AG04449 (cell line): ENCODE measurements around the gene SPTSSA.
"Not testable (repeated sequence)": the region's sequence is repeated elsewhere in the genome, so short reads cannot be mapped to it uniquely, and the experiment has no call there.

Source experiments
- CTCF ChIA-PET: fragments of 350-600 bp; formaldehyde crosslinking; extraction: SDS; loops from one replicate; lab custom pipeline; 2021; ENCODE audit warnings: antibody characterized with exemption; lab: Yijun Ruan, JAX
- POLR2A ChIA-PET: fragments of 400-600, 350-600 bp; formaldehyde crosslinking; extraction: SDS; loops from one replicate; lab custom pipeline; 2020; ENCODE audit warnings: antibody characterized with exemption, inconsistent platforms; lab: Yijun Ruan, JAX
- DNase-seq: peaks from one replicate; pipeline ENCODE4 v3.0.0-alpha.2; 2010; ENCODE audit warnings: low read depth, low spot score
- H3K4me3 ChIP-seq: 2 replicates; pipeline ENCODE4 v1.5.1; 2011; ENCODE audit warnings: low read depth, mild to moderate bottlenecking, control low read depth, low read length
- TF ChIP-seq, protein P1 (sequence below): IDR thresholded peaks from one replicate; pipeline ENCODE4 v1.5.1; 2011; ENCODE audit warnings: mild to moderate bottlenecking, moderate library complexity, low read length, control low read depth, inconsistent platforms; ENCODE audit not compliant: insufficient read depth; ENCODE audit errors: missing control alignments

The SPTSSA gene

DNA sequence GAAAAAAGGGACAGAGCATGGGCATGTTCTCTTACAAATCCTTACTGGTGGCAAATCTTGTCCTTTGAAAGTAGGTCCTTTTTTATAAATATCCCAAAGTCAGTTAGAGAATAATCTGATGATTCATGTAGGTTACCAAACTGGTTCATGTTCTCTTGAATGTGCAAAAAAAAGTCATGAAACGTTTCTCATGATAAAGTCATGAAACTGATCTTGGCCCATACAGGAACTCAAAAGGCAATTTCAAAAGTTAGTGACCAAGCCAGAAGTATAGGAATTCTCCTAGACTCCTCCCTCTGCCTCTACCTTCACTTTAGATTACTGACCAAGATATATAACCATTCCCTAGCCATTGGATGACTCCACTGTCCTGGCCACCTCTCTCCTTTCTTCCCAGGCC is 27.3 kb upstream of the SPTSSA start:
- CTCF ChIA-PET, result no interaction called here
- TF ChIP-seq, protein P1, sequence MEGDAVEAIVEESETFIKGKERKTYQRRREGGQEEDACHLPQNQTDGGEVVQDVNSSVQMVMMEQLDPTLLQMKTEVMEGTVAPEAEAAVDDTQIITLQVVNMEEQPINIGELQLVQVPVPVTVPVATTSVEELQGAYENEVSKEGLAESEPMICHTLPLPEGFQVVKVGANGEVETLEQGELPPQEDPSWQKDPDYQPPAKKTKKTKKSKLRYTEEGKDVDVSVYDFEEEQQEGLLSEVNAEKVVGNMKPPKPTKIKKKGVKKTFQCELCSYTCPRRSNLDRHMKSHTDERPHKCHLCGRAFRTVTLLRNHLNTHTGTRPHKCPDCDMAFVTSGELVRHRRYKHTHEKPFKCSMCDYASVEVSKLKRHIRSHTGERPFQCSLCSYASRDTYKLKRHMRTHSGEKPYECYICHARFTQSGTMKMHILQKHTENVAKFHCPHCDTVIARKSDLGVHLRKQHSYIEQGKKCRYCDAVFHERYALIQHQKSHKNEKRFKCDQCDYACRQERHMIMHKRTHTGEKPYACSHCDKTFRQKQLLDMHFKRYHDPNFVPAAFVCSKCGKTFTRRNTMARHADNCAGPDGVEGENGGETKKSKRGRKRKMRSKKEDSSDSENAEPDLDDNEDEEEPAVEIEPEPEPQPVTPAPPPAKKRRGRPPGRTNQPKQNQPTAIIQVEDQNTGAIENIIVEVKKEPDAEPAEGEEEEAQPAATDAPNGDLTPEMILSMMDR, result no peak
- POLR2A ChIA-PET, result no interaction called here

DNA sequence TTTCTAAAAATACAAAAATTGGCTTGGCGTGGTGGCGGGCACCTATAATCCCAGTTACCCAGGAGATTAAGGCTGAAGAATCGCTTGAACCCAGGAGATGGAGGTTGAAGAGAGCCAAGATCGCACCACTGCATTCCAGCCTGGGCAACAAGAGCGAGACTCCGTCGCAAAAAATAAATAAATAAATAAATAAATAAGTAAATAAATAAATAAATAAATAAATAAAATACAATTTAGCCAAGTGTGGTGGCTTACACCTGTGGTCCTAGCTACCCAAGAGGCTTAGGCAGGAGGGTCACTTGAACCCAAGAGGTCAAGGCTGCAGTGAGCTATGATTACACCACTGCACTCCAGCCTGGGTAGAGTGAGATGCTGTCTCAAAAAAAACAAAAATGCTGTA is 26.5 kb upstream of the SPTSSA start:
- no peak overlapping the region for H3K4me3 ChIP-seq
- ChIA-PET CTCF (no interaction called here), POLR2A (no interaction called here)
- no peak for DNase-seq
- TF ChIP-seq, protein P1, result no peak

More for the DNA sequence above, 27.3 kb upstream of the SPTSSA start:
- H3K4me3 ChIP-seq, result no peak overlapping the region
- no peak for DNase-seq

DNA sequence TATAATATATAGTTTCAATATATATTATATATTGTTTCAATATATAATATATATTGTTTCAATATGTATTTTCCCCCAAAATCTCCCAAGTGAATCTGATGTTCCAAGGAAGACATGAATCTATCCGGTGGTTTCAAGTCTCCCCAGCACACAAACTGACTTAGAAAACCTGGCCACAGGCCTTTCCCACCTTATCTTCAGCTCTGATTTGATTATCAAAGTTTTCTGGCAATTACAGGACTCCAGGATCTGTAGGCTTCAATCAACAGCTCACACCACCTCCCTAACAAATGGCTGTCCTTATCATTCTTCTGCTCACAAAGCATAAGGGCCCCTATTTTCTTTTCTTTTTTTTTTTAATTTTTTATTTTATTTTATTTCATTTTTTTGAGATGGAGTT is 22.7 kb upstream of the SPTSSA start:
- POLR2A ChIA-PET, result no interaction called here
- TF ChIP-seq, protein P1, result no peak
- no peak overlapping the region for H3K4me3 ChIP-seq
- DNase-seq, result no peak
- CTCF ChIA-PET, result no interaction called here

DNA sequence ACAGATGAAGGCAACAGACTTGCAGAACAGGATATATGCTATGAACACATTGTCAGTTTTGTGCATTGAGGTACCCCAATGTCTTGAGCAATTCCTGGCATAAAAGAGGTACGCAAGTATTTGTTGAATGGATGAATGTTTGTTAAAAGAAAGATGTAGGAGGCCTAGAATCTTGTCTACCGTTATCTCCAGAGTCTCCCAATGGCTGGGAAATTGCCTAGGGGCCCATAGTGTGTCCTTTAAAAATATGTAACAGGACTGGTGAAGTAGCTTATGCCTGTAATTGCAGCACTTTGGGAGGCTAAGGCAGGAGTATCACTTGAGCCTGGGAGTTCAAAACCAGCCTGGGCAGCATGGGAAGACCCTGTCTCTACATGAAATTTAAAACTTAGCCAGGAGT is 20.4 kb upstream of the SPTSSA start:
- DNase-seq, result no peak
- ChIA-PET POLR2A (no interaction called here), CTCF (no interaction called here)

DNA sequence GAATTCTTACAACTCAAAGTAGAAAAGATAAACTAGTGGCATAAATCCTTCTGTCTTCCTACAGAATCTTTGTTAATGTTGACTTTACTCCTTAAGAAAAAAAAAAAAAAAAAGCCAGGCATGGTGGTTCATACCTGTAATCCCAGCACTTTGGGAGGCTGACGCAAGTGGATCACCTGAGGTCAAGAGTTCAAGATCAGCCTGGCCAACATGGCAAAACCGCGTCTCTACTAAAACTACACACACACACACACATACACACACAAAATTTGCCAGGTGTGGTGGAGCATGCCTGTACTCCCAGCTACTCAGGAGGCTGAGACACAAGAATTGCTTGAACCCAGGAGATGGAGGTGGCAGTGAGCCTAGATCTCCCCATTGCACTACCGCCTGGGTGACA is 17.7 kb upstream of the SPTSSA start:
- ChIA-PET POLR2A (no interaction called here), CTCF (no interaction called here)
- no peak for DNase-seq
- TF ChIP-seq, protein P1, result no peak
- H3K4me3 ChIP-seq, result no peak overlapping the region

More for the DNA sequence above, 20.4 kb upstream of the SPTSSA start:
- TF ChIP-seq, protein P1, result no peak
- H3K4me3 ChIP-seq, result no peak overlapping the region

DNA sequence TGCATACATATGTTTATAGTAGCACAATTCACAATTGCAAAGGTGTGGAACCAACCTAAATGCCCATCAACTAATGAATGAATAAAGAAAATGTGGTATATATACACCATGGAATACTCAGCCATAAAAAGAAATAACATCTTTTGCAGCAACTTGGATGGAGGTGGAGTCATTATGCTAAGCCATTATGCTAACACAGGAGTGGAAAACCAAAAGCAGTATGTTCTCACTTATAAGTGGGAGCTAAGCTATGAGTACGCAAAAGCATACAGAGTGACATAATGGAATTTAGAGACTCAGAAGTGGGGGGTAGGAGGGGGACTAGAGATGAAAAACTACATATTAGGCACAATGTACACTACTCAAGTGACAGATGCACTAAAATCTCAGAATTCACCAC is 16.2 kb upstream of the SPTSSA start:
- ChIA-PET CTCF (interaction anchor here (1.0 kb wide), 1 partner anchor 18 kb away, joined by 3 read pairs; no protein-coding TSS in a partner anchor), POLR2A (no interaction called here)
- TF ChIP-seq, protein P1, result no peak
- no peak for DNase-seq
- no peak overlapping the region for H3K4me3 ChIP-seq

DNA sequence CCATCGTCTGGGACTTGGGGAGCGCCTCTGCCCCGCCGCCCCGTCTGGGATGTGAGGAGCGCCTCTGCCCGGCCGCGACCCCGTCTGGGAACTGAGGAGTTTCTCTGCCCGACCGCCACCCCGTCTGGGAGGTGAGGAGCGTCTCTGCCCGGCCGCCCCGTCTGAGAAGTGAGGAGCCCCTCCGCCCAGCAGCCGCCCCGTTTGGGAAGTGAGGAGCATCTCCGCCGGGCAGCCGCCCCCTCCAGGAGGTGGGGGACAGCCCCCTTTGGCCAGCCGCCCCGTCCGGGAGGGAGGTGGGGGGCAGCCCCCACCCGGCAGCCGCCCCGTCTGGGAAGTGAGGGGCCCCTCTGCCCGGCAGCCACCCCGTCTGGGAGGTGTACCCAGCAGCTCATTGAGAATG is 14.0 kb upstream of the SPTSSA start:
- H3K4me3 ChIP-seq, DNase-seq, CTCF ChIA-PET, POLR2A ChIA-PET: not testable (repeated sequence)
